Fibroblast of villous mesenchyme (primary cell): Measurements from ENCODE around the gene KLHL11. TPM values are rescaled to one million over a fixed set of nuclear protein-coding genes. Genes with fewer than 3 reads are reported as not detected.

Experiments
- DNase-seq: peaks from one replicate; pipeline ENCODE4 v3.0.0-alpha.2; 2010; ENCODE audit warnings: low read depth
- H3K4me3 ChIP-seq: 2 replicates; pipeline ENCODE4 v1.5.1; 2011; ENCODE audit warnings: low read depth, mild to moderate bottlenecking, low read length
- CTCF ChIP-seq: IDR thresholded peaks from 2 replicates; pipeline ENCODE4 v1.5.1; 2012; ENCODE audit warnings: low read depth, mild to moderate bottlenecking, low read length; ENCODE audit not compliant: insufficient read depth
- total RNA-seq: library from RNA; depleted of rRNA; stranded (reverse); fragments of >200 nt; gene quantifications from 2 replicates; pipeline ENCODE4 v1.2.3, GENCODE V29; 2012

Gene KLHL11
- total RNA-seq, 1 donor: 37.6 TPM

GRCh38 chr17:41901646-41902045 lies 36.4 kb upstream of the KLHL11 start:
- no peak overlapping the region for H3K4me3 ChIP-seq
- no peak for DNase-seq
- no peak for TF ChIP-seq CTCF

- no peak for DNase-seq
Observed at GRCh38 chr17:41896726-41897125, 31.5 kb upstream of the KLHL11 start.

GRCh38 chr17:41895617-41896016 lies 30.4 kb upstream of the KLHL11 start:
- TF ChIP-seq CTCF: no peak
- peak; percentile 59 for DNase-seq
- H3K4me3 ChIP-seq: no peak overlapping the region

More at GRCh38 chr17:41896726-41897125, 31.5 kb upstream of the KLHL11 start:
- H3K4me3 ChIP-seq: no peak overlapping the region
- no peak for TF ChIP-seq CTCF

GRCh38 chr17:41894791-41895331 lies 29.6 kb upstream of the KLHL11 start:
- H3K4me3 ChIP-seq: no peak overlapping the region
- TF ChIP-seq CTCF: no peak
- DNase-seq: peak; percentile 93

- no peak for DNase-seq
- no peak for TF ChIP-seq CTCF
- H3K4me3 ChIP-seq: no peak overlapping the region
Observed at GRCh38 chr17:41893384-41893783, 28.2 kb upstream of the KLHL11 start.

GRCh38 chr17:41892021-41892376 lies 26.8 kb upstream of the KLHL11 start:
- DNase-seq: no peak
- TF ChIP-seq CTCF: no peak
- no peak overlapping the region for H3K4me3 ChIP-seq
